ENCODE data around the gene ITGA2B.

GRCh38 chr17:44376124-44376523 lies 13.3 kb downstream of the ITGA2B start:
- TF ChIP-seq CTCF (conservative IDR thresholded peaks at IDR 0.05 in 1 of 2, IDR thresholded peaks at IDR 0.05 in 1 of 2; ENCODE audit: extremely low read depth in 1 of 2, insufficient read depth in 1 of 2, low read depth in 1 of 2, low read length in 2 of 2) (peak; percentile 39 to 53), EZH2 (IDR thresholded peaks at IDR 0.05; ENCODE audit: borderline replicate concordance, low read length) (no peak)
